AG09309 (cell line): Measurements from ENCODE around the gene MPZL2.
A peak's percentile ranks its signal among the peaks of the same experiment; 100 is the strongest.

Source experiments
- DNase-seq: peaks from one replicate; pipeline ENCODE4 v3.0.0-alpha.2; 2010; ENCODE audit warnings: low read depth
- H3K4me3 ChIP-seq: 2 replicates; pipeline ENCODE4 v1.5.1; 2011; ENCODE audit warnings: mild to moderate bottlenecking, low read depth, low read length, moderate library complexity; ENCODE audit not compliant: control insufficient read depth
- TF ChIP-seq, protein P1 (sequence below): IDR thresholded peaks from 2 replicates; pipeline ENCODE4 v1.5.1; 2011; ENCODE audit warnings: mild to moderate bottlenecking, low read depth, low read length, inconsistent platforms; ENCODE audit not compliant: insufficient read depth, control insufficient read depth; ENCODE audit errors: missing control alignments

The MPZL2 gene

GRCh38 chr11:118295199-118295598 lies 31.1 kb upstream of the MPZL2 start:
- DNase-seq = no peak
- no peak overlapping the region for H3K4me3 ChIP-seq
- TF ChIP-seq, protein P1, sequence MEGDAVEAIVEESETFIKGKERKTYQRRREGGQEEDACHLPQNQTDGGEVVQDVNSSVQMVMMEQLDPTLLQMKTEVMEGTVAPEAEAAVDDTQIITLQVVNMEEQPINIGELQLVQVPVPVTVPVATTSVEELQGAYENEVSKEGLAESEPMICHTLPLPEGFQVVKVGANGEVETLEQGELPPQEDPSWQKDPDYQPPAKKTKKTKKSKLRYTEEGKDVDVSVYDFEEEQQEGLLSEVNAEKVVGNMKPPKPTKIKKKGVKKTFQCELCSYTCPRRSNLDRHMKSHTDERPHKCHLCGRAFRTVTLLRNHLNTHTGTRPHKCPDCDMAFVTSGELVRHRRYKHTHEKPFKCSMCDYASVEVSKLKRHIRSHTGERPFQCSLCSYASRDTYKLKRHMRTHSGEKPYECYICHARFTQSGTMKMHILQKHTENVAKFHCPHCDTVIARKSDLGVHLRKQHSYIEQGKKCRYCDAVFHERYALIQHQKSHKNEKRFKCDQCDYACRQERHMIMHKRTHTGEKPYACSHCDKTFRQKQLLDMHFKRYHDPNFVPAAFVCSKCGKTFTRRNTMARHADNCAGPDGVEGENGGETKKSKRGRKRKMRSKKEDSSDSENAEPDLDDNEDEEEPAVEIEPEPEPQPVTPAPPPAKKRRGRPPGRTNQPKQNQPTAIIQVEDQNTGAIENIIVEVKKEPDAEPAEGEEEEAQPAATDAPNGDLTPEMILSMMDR = no peak

GRCh38 chr11:118294053-118294452 lies 30.0 kb upstream of the MPZL2 start:
- H3K4me3 ChIP-seq = no peak overlapping the region
- TF ChIP-seq, protein P1 = no peak
- DNase-seq = no peak

GRCh38 chr11:118291477-118292135 lies 27.5 kb upstream of the MPZL2 start:
- no peak for DNase-seq
- TF ChIP-seq, protein P1 = no peak
- H3K4me3 ChIP-seq = no peak overlapping the region

GRCh38 chr11:118290923-118291322 lies 26.8 kb upstream of the MPZL2 start:
- TF ChIP-seq, protein P1 = peak; percentile 8
- no peak overlapping the region for H3K4me3 ChIP-seq
- DNase-seq = no peak

GRCh38 chr11:118289401-118289800 lies 25.3 kb upstream of the MPZL2 start:
- no peak overlapping the region for H3K4me3 ChIP-seq
- TF ChIP-seq, protein P1 = no peak
- no peak for DNase-seq

DNA sequence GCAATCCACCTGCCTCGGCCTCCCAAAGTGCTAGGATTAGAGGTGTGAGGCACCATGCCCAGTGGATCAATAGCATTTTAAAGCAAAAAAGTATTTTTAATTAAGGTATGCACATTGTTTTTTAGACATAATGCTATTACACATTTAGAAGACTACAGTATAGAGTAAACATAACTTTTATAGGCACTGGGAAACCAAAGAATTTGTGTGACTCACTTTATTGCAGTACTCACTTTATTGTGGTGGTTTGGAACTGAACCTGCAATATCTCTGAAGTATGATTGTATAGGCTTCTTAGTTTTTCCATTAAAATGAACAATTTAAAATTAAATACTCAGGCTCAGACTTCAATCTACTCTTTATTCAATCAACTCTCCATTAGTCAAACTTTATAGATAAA lies 22.9 kb upstream of the MPZL2 start:
- TF ChIP-seq, protein P1 = no peak
- no peak overlapping the region for H3K4me3 ChIP-seq
- DNase-seq = peak; percentile 8

DNA sequence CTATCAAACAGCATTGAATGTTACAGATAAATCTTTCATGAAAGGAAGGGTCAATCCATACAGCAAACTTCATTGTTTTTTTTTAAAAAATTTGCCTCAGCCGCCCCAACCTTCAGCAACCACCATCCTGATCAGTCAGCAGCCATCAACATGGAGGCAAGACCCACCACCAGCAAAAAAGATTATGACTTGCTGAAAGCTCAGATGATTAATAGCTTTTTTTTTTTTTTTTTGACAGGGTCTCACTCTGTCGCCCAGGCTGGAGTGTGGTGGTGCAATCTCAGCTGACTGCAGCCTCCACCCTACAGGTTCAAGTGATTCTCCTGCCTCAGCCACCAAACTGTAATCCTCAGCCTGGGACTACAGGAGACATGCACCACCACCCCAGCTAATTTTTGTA lies 22.4 kb upstream of the MPZL2 start:
- H3K4me3 ChIP-seq = no peak overlapping the region
- TF ChIP-seq, protein P1 = no peak
- DNase-seq = no peak
